Effector CD8-positive, alpha-beta T cell (primary cell): Measurements from ENCODE around the gene FRG2.
"Not testable (repeated sequence)": the region's sequence is repeated elsewhere in the genome, so short reads cannot be mapped to it uniquely, and the experiment has no call there.

Experiments used
- DNase-seq: peaks from one replicate; lab custom pipeline; 2025; lab: John Stamatoyannopoulos, UW
- total RNA-seq, 4 experiments: gene quantifications; one replicate each; lab custom pipeline; 2026; lab: John Stamatoyannopoulos, UW

FRG2 gene
- 0 reads per million in 4 experiments for total RNA-seq

- DNase-seq = not testable (repeated sequence)
These were observed at the start of gene FRG2 for GRCh38 chr4:190027156-190027555. Gene FRG2 (minus strand): TSS chr4:190027256. CDS start chr4:190027204, 52 bp downstream.

DNA sequence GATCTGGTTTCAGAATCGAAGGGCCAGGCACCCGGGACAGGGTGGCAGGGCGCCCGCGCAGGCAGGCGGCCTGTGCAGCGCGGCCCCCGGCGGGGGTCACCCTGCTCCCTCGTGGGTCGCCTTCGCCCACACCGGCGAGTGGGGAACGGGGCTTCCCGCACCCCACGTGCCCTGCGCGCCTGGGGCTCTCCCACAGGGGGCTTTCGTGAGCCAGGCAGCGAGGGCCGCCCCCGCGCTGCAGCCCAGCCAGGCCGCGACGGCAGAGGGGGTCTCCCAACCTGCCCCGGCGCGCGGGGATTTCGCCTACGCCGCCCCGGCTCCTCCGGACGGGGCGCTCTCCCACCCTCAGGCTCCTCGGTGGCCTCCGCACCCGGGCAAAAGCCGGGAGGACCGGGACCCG lies 41.3 kb upstream of the FRG2 start:
- not testable (repeated sequence) for DNase-seq

DNA sequence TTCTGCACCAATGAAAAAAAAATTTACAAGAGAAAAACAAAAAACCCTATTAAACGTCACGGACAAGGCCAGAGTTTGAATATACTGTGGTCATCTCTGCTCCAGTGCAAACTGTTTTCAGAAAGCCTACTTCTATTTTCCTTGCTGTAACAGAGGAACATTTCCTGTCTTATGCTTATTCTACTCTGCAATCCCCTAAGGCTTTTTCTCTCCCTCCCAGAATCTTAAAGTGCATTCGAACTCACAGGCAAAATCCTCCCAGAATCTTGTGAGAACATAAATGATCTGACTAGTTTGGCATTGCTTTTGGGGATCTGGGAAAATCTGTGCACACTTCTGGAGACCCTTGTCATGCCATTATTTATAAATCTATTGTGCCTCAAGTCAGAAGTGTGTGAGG lies 37.7 kb upstream of the FRG2 start:
- DNase-seq = not testable (repeated sequence)

- DNase-seq = not testable (repeated sequence)
These were observed 37.3 kb upstream of the FRG2 start, which contains the start of gene DBET for GRCh38 chr4:190064342-190064741. Gene DBET (plus strand): TSS chr4:190064502.

GRCh38 chr4:190058997-190059396 lies 31.9 kb upstream of the FRG2 start:
- DNase-seq = not testable (repeated sequence)

GRCh38 chr4:190049378-190050239 lies 22.6 kb upstream of the FRG2 start:
- DNase-seq = not testable (repeated sequence)

DNA sequence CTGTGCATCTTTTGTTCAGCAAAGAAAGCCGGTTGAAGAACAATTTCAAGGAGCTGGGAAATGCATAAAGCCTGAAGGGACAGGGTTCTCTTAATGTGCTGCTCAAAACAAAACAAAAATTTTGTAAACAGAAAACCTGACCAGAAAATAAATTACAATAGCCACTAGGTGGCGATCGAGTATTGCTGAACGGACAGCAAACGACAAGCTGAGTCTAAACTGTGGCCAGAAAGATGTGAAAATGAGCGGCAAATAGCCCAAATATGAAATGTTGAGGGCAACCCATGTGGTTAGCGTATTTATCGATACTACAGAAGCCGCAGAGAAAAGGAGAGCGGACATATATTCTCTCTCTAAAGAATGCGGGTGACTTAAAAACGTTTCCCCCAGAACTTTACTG lies 20.6 kb upstream of the FRG2 start:
- DNase-seq = not testable (repeated sequence)

- DNase-seq = not testable (repeated sequence)
These were observed 13.8 kb upstream of the FRG2 start for GRCh38 chr4:190040873-190041272.

DNA sequence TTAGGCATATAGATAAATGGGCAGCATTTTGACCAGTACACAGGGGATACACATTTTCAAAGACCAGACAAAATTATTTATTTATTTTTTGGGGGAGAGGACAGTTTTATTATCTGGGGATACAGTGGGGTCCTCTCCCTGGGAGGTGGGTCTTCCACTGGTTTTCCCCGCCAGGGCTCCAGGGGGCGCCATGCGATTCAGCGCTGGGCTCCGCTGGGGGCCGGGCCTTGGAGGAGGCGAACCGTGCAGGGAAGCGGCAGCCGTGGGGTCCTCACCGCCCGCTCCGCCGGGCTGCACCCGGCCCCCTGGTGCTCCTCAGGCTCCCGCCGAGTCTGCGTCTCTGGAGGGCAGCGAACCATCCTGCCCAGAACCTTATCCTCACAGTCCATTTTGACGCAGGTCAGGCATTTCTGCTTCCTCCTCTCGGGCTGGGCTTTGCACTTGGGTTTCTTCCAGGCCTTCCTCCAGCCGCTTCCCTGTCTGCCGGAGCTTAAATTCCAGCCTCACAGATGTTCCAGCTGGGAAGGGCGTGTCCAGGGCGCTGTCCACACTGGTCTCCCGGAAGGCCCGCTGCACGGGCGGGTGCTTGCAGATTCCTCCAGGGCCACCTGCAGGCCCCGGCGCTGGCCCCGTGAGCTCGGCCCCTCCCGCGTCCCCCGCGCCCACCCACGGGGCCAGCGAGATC lies 10.8 kb upstream of the FRG2 start:
- DNase-seq = not testable (repeated sequence)

GRCh38 chr4:190031264-190031663 lies 4.2 kb upstream of the FRG2 start:
- DNase-seq = not testable (repeated sequence)

- DNase-seq = not testable (repeated sequence)
These were observed 4.3 kb downstream of the FRG2 start for GRCh38 chr4:190022614-190023281.

DNA sequence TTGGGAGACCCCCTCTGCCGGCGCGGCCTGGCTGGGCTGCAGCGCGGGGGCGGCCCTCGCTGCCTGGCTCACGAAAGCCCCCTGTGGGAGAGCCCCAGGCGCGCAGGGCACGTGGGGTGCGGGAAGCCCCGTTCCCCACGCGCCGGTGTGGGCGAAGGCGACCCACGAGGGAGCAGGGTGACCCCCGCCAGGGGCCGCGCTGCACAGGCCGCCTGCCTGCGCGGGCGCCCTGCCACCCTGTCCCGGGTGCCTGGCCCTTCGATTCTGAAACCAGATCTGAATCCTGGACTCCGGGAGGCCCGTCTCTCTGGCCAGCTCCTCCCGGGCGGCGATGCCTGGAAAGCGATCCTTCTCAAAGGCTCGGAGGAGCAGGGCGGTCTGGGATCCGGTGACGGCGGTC lies 5.1 kb downstream of the FRG2 start:
- not testable (repeated sequence) for DNase-seq

GRCh38 chr4:190020790-190021717 lies 6.0 kb downstream of the FRG2 start:
- DNase-seq = no peak

DNA sequence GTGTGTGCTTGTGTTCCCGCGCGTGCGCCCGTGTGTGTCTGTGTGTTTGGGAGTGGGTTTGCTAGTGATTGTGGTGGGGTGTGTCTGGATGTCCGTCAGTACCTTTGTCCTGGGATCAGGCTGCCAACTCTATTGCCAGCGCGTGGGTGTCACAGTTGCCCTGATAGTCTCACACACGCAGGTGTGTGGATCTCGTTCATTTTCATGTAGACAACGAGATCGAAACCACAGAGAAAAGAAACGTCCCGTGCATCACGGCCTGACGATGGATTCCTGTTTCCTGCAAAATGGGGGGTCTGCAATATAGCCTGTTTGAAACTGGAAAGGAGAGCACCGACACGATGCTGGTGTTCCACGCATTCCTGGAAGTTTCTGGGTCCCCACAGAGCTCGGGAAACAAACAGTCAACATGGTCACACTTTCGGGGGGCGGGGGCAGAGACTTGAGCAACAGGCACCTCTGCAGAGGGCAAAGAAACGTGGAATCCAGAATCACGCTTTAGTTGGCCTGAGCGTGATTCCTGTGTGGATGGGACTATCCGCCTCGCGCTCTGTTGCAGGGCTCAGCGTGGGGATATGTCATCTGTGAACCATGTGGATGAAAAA lies 7.1 kb downstream of the FRG2 start:
- DNase-seq = not testable (repeated sequence)

GRCh38 chr4:190019023-190019858 lies 7.8 kb downstream of the FRG2 start:
- no peak for DNase-seq

- DNase-seq = no peak
These were observed 8.7 kb downstream of the FRG2 start for GRCh38 chr4:190018201-190018920.

DNA sequence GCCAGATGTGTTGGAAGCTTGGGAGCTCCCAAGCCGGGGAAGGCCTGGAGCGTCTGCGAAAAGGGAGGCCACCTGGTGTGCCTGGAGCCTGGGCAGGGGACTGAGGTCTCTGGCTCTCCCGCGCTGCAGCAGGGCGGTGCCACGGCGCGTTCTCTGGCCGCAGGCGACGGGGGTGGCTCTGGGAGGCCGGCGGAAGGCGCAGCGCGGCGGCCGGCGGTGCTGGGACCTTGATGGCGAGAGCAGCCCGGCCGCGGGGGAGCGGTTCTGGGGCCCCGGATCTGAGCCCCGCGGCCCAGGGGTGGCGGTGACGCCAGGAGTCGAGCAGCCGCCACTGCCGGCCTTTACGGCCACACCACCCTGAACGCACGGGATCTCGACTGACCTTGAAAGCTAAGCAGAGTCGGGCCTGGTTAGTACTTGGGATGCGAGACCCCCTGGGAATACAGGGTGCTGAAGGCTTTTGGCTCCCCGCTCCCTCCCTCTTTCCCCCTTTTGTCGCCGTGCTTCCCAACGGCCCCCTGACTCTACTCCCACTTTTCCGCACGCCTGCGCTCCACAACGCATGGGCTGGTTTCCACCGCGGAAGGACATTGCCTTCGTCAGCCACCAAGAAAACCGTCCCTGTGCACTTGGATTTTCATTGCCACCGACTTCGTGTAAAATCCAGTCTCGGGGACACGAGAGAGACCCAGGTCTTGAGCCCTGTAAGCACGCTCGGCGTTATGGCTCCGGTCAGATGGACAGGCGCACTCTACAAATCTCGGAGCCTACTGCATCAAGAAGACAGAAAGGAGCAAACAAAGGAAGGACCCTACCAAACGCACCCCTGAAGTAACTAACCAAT lies 9.5 kb downstream of the FRG2 start:
- DNase-seq = no peak
